Measurements from ENCODE around the gene PGA5.
"Not testable (repeated sequence)": the region's sequence is repeated elsewhere in the genome, so short reads cannot be mapped to it uniquely, and the experiment has no call there.

Gene PGA5

DNA sequence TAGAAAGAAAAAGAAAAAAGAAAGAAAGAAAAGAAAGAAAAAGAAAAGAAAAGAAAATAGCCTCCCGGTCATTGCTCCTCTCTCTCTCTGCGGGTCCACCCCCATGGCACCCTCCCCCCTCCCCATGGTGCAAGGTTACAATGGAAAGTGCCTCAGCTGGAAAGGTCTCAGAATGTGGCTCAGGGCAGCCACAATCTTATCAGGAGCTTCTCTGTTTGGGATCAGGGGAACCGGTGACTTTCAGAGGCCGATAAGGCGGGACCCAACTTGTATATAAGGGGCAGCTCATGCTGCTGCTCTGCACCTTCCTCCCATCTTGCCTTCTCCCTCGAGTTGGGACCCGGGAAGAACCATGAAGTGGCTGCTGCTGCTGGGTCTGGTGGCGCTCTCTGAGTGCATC is at the start of gene PGA5:
TSS of gene PGA5 (plus strand) at position 301 of the 400 bp plus-strand sequence. CDS start at position 353, 52 bp downstream.
- not testable (repeated sequence) for DNase-seq

GRCh38 chr11:61193596-61193995 is 47.4 kb upstream of the PGA5 start:
- no peak for DNase-seq

DNA sequence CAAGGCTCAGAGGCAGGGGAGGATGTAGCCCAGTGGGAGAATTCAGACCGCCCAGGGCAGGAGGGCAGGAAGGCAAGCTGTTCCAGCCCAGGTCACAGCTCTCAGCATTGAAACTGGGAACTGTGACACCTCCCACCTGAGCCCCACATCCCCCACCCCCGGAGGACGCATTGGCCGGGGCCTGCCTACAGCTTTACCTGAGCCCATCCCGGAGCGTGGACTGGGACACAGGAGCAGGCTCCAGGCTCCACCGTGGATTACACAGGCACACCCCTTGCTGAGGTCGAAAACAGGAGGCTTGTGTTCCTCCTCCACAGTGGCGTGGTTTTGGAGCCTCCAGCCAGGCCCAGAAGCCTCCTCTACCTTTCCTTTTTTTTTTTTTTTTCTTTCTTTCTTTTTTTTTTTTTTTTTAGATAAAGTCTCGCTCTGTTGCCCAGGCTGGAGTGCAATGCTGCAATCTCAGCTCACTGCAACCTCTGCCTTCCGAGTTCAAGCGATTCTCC is 46.8 kb upstream of the PGA5 start:
- DNase-seq: no peak

GRCh38 chr11:61194981-61195695 is 45.8 kb upstream of the PGA5 start:
- no peak for DNase-seq

DNA sequence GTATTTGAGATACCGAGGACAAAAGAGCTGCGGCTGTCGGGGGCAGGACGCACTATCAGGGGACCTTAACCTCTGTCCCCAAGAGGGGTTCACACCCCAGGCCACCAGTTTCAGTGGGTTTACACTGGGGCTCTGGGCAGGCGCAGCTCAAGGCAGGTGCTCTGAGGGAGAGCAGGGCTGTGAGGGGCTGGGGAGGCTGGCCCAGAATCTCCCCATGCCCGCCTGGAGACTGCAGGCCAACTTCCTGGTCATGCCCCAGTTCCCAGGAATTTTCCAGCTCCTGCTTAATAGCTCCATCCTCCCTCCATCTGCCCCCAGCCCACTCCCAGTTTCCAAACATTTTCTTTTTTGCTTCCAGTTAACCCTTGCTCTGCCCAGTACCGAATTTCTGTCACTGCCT is 45.3 kb upstream of the PGA5 start:
- no peak for DNase-seq

- no peak for DNase-seq
These were observed 42.6 kb upstream of the PGA5 start for GRCh38 chr11:61198361-61198760.

DNA sequence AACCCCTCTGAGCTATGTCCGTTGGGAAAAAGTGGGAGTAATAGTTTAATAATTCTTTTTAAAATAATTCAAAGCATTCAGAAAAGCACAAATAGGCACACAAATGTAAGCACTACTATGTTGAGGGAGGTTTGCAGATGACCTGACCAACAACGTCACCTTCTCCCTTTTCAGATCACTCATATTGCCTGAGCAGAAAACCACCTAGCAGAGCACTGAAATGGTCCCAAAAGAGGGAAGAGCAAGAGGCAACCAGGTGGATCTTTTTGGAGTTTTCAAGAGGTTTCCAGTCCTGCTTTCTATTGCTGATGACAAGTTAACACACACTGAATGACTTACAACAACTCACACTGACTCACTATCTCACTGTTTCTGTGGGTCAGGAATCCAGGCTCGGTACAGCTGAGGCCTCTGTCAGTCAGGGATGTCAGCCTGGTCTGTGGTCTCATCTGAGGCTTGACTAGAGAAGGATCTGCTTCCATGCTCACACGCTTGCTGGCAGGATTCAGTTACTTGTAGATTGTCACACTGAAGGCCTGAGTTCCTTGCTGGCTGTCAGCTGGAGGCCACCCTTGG is 41.9 kb upstream of the PGA5 start:
- no peak for DNase-seq

DNA sequence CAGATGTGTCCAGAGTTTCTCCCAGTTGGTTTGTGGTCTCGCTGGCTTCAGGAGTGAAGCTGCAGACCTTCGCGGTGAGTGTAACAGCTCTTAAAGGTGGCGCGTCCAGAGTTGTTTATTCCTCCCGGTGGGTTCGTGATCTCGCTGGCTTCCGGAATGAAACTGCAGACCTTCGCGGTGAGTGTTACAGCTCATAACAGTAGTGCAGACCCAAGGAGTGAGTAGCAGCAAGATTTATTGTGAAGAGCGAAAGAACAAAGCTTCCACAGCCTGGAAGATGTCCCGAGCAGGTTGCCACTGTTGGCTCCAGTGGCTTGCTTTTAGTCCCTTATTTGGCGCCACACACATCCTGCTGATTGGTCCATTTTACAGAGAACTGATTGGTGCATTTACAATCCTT is 39.5 kb upstream of the PGA5 start:
- no peak for DNase-seq

DNA sequence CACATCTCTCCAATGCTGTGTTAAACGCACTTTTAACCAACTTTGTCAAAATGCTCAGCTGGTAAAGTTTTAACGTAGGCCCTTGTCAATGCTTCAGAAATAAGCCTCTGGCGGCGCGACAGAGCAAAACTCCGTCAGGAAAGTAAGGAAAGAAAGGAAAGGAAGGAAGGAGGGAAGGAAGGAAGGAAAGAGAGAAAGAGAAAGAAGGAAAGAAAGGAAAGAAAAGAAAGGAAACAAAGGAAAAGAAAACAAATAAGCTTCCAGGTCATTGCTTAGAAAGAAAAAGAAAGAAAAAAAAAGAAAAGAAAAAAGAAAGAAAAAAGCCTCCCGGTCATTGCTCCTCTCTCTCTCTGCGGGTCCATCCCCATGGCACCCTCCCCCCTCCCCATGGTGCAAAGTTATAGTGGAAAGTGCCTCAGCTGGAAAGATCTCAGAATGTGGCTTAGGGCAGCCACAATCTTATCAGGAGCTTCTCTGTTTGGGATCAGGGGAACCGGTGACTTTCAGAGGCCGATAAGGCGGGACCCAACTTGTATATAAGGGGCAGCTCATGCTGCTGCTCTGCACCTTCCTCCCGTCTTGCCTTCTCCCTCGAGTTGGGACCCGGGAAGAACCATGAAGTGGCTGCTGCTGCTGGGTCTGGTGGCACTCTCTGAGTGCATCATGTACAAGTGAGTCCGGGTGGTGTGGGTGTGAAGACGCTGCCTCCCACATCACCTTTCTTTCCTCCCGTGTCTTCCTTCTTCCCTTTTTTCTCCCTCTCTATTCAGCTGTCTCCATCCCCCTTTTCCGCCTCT is 37.8 kb upstream of the PGA5 start, which contains the start of gene PGA3:
TSS of gene PGA3 (plus strand) at position 566 of the 797 bp plus-strand sequence. CDS start at position 616, 50 bp downstream.
- DNase-seq: not testable (repeated sequence)

GRCh38 chr11:61203873-61204272 is 37.1 kb upstream of the PGA5 start:
- DNase-seq: not testable (repeated sequence)

DNA sequence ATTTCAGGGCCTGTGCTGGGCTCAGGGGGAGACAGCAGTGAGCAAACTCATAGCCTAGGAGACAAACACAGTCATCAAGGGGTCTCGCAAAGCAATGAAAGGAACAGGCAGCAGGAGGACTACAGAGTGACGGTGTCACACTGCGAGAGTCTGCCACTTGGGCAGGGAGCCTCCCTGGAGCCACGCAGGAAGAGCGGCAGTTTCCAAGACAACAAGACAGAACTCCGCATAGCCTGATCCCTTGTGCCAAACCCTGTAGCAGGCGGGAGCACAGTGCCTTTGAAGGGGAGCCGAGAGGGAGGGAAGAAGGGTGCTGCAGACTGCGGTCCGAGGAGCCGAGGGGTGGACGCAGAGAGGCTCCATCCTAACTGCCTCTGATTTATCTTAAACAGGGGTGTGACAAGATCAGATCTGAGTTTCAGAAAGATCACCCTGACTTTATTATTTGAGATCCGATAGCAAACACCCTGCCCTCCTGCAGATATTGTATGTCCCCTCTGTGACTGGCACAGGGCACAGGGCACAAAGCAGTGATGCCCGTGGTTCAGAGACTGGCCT is 36.4 kb upstream of the PGA5 start:
- DNase-seq: not testable (repeated sequence)

GRCh38 chr11:61207636-61208310 is 33.2 kb upstream of the PGA5 start:
- not testable (repeated sequence) for DNase-seq

DNA sequence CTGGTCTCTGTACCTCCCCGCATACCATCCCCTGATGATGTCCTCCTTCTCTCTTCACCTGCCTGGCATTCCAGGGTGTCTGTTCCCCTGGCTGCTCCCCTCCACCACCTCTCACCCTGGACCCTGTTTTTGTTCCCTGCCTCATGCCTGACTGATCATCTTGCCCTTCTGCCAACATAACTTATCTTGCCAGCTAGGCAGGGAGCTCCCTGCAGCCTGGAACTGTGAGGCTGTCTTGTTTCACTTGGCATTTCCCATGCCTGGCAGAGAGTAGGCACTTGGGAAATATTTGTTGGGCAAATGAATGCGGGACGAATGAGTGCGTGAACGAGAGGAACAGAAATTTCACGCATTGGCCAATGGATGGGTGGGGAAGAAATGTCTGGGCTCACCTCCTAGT is 30.3 kb upstream of the PGA5 start:
- not testable (repeated sequence) for DNase-seq

DNA sequence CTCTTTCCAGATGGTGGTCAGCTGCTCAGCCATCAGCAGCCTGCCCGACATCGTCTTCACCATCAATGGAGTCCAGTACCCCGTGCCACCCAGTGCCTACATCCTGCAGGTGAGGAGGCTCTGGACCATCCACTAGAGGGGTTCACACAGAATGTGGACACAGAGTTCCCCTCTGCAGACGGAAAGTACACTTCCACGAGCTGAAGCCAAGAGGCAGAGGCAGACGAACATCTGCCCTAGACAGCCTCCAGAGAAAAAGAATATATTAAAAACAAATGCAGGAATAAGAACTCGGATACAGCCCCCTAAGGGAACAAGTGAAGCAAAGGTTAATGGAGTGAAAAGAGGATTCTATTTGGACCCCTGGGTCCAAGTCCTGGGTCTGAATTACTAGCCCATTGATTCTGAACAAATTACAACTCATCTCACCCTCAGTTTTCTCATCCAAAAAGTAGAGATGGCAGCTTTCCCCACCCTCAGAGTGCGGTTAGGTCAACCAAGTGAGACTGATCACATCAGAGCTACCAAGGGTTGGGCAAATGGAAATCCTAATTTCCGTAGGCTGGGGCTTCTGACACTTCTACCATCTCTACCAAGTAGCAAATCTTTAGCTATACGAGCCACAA is 29.5 kb upstream of the PGA5 start:
- DNase-seq: not testable (repeated sequence)

DNA sequence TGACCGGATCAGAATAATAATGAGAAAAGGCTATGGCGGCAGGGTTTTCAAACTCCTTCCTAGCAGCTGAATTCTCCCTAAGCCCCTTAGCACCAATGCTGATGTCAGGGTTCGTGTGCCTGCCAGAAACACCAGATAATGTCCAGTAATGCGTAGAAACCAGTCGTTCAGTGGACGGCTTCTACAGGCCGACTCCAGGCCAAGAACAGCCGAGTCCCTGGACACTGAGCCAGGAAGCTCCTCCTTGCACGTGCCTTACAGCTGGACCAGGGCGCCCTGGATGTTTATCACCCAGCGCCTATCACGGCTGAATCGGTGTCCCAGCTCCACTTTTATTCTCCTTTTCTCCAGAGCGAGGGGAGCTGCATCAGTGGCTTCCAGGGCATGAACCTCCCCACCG is 28.8 kb upstream of the PGA5 start:
- DNase-seq: not testable (repeated sequence)

DNA sequence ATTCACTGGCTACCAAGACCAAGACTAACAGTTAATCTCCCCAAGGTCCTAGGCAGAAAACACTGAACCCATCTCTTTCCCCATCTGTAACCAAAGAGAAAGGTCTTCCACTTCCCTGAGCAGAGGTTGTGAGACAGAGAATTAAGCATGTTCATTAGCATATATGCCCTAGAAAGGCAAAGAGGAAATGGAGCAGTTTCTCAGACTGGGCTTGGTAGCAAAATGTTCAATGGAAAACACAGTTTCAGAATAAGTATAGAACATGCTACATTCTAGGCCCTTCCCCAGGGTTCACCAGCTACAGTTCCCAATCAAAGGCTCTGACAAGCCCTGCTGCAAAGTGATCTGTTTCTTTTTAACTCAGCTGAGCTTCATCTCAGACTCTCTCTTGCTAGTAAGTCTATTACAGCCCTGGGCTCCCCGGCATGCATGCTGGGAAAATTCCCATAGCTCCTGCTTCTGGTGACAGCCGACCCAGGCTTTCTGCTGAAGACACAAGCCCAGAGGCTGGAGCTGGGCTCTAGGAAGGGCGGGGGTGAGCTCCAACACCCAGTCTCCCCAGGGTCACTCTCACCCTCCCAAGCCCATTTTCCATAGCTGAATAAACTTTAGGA is 27.2 kb upstream of the PGA5 start:
- DNase-seq: not testable (repeated sequence)

- DNase-seq: not testable (repeated sequence)
These were observed 22.7 kb upstream of the PGA5 start for GRCh38 chr11:61218306-61218705.

- not testable (repeated sequence) for DNase-seq
These were observed 22.0 kb upstream of the PGA5 start for GRCh38 chr11:61219016-61219415.

DNA sequence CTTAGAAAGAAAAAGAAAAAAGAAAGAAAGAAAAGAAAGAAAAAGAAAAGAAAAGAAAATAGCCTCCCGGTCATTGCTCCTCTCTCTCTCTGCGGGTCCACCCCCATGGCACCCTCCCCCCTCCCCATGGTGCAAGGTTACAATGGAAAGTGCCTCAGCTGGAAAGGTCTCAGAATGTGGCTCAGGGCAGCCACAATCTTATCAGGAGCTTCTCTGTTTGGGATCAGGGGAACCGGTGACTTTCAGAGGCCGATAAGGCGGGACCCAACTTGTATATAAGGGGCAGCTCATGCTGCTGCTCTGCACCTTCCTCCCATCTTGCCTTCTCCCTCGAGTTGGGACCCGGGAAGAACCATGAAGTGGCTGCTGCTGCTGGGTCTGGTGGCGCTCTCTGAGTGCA is 18.9 kb upstream of the PGA5 start, which contains the start of gene PGA4:
TSS of gene PGA4 (plus strand) at position 301 of the 400 bp plus-strand sequence. CDS start at position 355, 54 bp downstream.
- not testable (repeated sequence) for DNase-seq

DNA sequence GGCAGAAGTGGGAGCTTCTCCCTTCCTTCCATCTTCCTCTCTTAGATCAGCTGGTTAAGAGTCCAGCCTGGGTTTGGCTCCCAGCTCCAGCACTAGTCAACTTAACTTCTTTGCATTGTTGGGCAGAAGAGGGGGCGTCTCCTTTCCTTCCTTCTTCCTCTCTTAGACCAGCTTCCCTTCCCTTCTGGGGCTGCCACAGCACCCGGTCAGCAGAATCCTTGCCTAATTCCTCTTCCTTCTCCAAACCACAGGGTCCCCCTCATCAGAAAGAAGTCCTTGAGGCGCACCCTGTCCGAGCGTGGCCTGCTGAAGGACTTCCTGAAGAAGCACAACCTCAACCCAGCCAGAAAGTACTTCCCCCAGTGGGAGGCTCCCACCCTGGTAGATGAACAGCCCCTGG is 18.3 kb upstream of the PGA5 start:
- not testable (repeated sequence) for DNase-seq

DNA sequence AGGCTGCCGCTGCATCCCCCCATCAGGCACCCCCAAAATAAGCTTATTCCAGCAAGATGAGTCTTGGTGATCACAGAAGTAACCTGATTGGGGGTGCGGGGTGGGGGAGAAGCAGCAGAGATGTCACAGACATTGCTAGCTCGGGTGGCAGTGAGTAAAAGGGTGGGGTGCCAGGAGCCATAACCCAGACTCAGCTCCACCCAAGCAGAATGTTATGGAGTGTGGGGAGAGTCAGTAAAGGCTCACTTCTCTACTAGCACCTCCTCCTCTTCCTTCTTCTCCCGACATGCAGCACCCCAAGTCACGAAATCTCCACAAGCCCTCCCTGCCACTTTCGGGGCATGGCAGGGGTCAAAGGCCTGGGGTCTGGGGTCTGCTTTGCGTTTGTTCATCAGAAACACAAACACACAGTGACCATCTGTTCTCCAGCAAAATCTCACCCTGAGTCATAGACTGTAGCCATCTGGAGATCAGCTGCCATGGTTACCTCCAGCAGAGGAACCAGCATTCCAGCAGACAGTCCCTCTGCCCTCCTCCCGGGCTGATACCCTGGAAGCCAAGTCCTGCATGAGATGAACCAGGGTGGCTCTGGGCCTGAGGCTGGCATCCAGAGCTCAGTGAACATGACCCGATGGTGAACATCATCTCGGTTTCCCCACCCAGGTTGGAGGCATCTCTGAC is 14.4 kb upstream of the PGA5 start:
- DNase-seq: not testable (repeated sequence)

Measured in KG1 (cell line).